GM12865 (cell line): ENCODE results near the gene COL18A1.
"Not testable (repeated sequence)": the region's sequence is repeated elsewhere in the genome, so short reads cannot be mapped to it uniquely, and the experiment has no call there.

ENCODE experiments used
- DNase-seq: peaks from one replicate; pipeline ENCODE4 v3.0.0; 2010; ENCODE audit warnings: low read depth
- H3K4me3 ChIP-seq: 2 replicates; pipeline ENCODE4 v1.5.1; 2011; ENCODE audit warnings: mild to moderate bottlenecking, low read depth, low read length, control low read depth
- CTCF ChIP-seq: IDR thresholded peaks from 2 replicates; pipeline ENCODE4 v1.5.1; 2011; ENCODE audit warnings: low read length, control low read depth, low read depth, inconsistent platforms; ENCODE audit not compliant: insufficient read depth; ENCODE audit errors: missing control alignments

Gene COL18A1

GRCh38 chr21:45528981-45529784, 124.2 kb downstream of the COL18A1 start:
- no peak for DNase-seq
- H3K4me3 ChIP-seq = no peak overlapping the region
- no peak for TF ChIP-seq CTCF

GRCh38 chr21:45529785-45530422, 124.9 kb downstream of the COL18A1 start:
- H3K4me3 ChIP-seq = no peak overlapping the region
- TF ChIP-seq CTCF = no peak
- no peak for DNase-seq

GRCh38 chr21:45530423-45531113, 125.6 kb downstream of the COL18A1 start:
- no peak overlapping the region for H3K4me3 ChIP-seq
- DNase-seq = no peak
- no peak for TF ChIP-seq CTCF

GRCh38 chr21:45531114-45531392, 126.1 kb downstream of the COL18A1 start:
- DNase-seq, H3K4me3 ChIP-seq: not testable (repeated sequence)

- no peak for TF ChIP-seq CTCF
- DNase-seq = no peak
- H3K4me3 ChIP-seq = no peak overlapping the region
Observed at GRCh38 chr21:45531393-45532215, 126.6 kb downstream of the COL18A1 start.

- no peak for TF ChIP-seq CTCF
- no peak for DNase-seq
- H3K4me3 ChIP-seq = no peak overlapping the region
Observed at GRCh38 chr21:45532826-45533360, 127.9 kb downstream of the COL18A1 start.

- H3K4me3 ChIP-seq = no peak overlapping the region
- no peak for TF ChIP-seq CTCF
- DNase-seq = no peak
Observed at GRCh38 chr21:45533361-45533845, 128.4 kb downstream of the COL18A1 start.
